Fibroblast of villous mesenchyme (primary cell): ENCODE data around the gene NAPA. TPM values are rescaled to one million over a fixed set of nuclear protein-coding genes. Genes with fewer than 3 reads are reported as not detected.

Experiments
- DNase-seq: peaks from one replicate; pipeline ENCODE4 v3.0.0-alpha.2; 2010; ENCODE audit warnings: low read depth
- H3K4me3 ChIP-seq: 2 replicates; pipeline ENCODE4 v1.5.1; 2011; ENCODE audit warnings: low read depth, mild to moderate bottlenecking, low read length
- total RNA-seq: library from RNA; depleted of rRNA; stranded (reverse); fragments of >200 nt; gene quantifications from 2 replicates; pipeline ENCODE4 v1.2.3, GENCODE V29; 2012
- TF ChIP-seq, protein P1 (sequence below): IDR thresholded peaks from 2 replicates; pipeline ENCODE4 v1.5.1; 2012; ENCODE audit warnings: low read depth, mild to moderate bottlenecking, low read length; ENCODE audit not compliant: insufficient read depth

NAPA gene
- total RNA-seq, 1 donor = 72.5 TPM

DNA sequence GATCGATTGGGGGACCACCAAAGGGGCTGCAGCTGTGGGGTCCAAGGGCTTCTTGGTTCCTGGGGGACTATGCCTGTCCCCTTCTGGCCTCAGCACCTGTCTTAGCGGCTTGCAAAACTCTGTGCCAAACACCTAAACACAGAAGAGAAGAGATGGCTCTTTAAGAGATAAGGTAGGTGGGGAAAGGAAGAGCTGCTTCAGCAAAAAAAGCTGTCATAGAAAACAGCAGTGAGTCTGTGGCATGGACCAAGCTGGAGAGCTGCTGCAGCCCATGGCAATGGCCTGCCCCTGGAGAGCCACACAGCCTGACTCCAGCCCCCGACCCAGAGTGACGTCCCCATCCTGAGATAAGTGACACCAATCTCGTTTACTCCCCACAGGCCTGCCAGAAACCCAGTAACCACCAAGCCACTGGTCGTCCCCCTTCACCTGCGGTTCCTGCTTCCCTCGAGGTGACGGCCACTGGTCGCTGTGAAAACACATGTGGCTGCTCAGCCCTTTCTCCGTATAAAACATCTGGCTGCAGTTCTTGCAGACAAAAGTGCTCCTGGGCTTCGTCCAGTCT, 25.0 kb upstream of the NAPA start:
- TF ChIP-seq, protein P1, sequence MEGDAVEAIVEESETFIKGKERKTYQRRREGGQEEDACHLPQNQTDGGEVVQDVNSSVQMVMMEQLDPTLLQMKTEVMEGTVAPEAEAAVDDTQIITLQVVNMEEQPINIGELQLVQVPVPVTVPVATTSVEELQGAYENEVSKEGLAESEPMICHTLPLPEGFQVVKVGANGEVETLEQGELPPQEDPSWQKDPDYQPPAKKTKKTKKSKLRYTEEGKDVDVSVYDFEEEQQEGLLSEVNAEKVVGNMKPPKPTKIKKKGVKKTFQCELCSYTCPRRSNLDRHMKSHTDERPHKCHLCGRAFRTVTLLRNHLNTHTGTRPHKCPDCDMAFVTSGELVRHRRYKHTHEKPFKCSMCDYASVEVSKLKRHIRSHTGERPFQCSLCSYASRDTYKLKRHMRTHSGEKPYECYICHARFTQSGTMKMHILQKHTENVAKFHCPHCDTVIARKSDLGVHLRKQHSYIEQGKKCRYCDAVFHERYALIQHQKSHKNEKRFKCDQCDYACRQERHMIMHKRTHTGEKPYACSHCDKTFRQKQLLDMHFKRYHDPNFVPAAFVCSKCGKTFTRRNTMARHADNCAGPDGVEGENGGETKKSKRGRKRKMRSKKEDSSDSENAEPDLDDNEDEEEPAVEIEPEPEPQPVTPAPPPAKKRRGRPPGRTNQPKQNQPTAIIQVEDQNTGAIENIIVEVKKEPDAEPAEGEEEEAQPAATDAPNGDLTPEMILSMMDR = no peak
- no peak for DNase-seq
- no peak overlapping the region for H3K4me3 ChIP-seq

DNA sequence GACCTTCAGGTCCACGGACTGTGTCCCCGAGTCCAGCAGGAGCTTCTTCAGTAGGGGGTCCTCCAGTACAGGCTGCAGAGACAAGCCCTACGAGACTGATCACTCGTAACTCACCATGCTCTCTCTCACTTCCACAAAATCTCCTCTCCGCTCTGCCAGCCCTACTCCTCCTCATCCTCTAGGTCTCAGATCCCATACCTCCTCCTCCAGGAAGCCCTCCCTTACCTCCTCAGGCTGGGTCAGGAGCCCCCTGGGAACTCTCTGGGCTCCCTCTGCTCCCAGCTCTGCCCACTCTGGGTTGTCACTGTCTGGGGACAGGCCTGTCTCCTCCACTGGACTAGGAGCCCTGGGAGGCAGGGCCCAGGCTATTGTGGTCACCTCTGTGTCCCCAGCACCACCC, 23.9 kb upstream of the NAPA start:
- TF ChIP-seq, protein P1 = no peak
- DNase-seq = no peak
- H3K4me3 ChIP-seq = no peak overlapping the region

DNA sequence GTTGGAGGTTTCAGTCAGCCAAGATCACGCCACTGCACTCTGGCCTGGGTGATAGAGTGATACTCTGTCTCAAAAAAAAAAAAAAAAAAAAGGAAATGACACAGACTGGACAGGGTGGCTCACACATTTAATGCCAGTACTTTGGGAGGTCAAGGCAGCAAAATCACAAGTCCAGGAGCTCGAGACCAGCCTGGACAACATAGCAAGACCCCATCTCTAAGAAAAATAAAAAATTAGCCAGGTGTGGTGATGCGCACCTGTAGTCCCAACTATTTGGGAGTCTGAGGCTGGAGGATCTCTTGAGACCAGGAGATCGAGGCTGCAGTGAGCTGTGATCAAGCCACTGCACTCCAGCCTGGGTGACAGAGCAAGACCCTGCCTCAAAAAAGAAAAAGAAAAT, 22.6 kb upstream of the NAPA start:
- H3K4me3 ChIP-seq = no peak overlapping the region
- DNase-seq = no peak
- TF ChIP-seq, protein P1 = no peak

DNA sequence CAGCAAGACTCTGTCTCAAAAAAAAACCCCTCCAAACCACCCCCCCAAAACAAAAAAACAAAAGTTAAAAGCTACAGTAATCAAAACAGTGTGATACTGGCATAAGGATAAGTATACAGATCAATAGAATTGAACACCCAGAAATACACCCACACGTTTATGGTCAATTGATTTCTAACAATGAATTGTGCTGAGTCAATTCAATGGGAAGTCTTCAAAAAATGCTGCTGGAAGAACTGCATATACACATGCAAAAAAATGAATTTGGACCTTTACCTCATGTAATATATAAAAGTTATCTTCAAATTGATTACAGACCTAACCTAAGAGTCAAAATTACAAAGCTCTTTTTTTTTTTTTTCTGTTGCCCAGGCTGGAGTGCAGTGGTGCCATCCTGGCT, 19.8 kb upstream of the NAPA start:
- TF ChIP-seq, protein P1 = no peak
- no peak overlapping the region for H3K4me3 ChIP-seq
- no peak for DNase-seq

DNA sequence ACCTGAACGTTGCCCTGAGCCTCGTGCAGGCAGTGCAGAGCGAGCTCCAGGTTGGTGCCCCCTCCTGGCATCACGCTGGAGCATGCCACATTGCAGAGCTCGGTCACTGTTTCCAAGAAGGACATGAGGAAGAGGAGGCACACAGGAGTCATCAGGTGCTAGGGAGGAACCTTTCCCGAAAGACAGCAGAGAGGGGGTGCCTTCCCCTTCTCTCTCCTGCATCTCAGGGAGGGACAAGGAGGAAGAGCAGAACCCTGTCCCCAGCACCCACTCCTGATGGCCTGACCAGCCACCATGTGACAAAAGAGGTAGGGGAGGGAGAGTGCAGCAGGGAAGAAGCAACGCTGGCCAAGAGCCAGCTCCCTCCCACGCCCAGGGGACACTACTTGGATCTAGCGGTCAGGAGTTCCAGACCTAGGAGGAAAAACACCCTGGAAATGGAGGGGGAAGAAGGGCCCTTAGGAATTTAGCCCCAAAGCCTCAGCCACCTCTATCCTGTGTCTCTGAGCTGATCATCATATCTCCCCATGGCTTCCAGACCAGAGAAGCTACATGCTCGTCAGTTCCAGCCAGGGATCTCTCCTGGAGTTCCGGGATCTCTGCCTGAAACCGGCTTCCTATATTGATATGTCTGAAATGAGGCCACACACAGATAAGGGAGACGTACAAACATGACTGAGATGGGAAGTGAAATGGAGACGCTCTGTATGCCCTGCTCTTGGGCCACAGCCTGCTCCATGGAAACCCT, 17.0 kb upstream of the NAPA start:
- TF ChIP-seq, protein P1 = no peak
- no peak overlapping the region for H3K4me3 ChIP-seq
- DNase-seq = no peak

DNA sequence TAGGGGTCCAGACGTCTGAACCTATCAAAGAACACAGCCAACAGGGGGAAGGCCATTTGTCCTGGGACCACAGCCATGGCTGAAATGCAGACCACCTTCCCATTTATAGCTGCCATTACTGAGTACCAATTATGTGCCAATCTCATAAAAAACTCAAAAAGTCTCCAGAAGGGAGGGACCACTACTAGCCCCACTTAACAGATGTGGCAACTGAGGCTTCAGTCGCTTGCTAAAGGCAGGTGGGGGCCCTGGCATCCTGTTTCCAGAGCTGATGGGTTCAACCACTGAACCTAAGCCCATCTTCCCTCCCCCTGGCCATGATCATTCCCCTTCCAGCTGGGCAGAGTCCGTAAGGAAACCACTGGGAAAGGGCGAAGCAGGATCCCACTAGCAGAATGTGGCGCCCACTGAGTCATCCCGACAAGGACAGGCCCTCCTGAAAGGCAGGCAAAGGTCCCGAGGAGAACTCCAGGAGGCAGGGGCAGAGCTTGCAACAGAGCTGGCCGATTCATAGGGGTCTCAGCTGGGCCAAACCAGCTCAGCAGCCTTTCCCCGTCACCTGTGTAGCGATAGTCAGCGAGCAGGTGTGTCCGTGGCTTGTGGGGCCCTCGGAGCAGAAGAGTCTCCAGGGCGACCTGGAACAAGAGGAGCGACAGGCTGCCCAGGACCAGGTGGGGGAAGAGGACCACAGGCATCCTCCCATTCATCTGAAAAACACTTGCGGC, 14.3 kb upstream of the NAPA start:
- no peak for DNase-seq

More for the DNA sequence above, 14.3 kb upstream of the NAPA start:
- no peak overlapping the region for H3K4me3 ChIP-seq
- TF ChIP-seq, protein P1 = no peak
